Caco-2 (cell line): ENCODE data around the gene HOXA11. TPM values are rescaled to one million over a fixed set of nuclear protein-coding genes. Genes with fewer than 3 reads are reported as not detected.
A peak's percentile ranks its signal among the peaks of the same experiment; 100 is the strongest.

Experiments used
- BruUV-seq: library from RNA; stranded (reverse); fragments of 400-500 nt; replicated peaks from 2 replicates; lab custom pipeline; 2021; lab: Mats Ljungman, UMichigan
- CTCF ChIA-PET: fragments of 300-600 bp; sonication (Branson Sonifier 250); formaldehyde crosslinking; loops from one replicate; lab custom pipeline; 2022; ENCODE audit warnings: antibody characterized with exemption; lab: Charles Lee
- POLR2A ChIA-PET: fragments of 300-600 bp; sonication (Branson Sonifier 250); formaldehyde crosslinking; loops from one replicate; lab custom pipeline; 2022; ENCODE audit warnings: antibody characterized with exemption; lab: Charles Lee
- DNase-seq, 2 experiments: peaks; one replicate each; pipeline versions ENCODE4 v3.0.0 to v3.0.0-alpha.2; 2020 to 2022
- H3K27me3 ChIP-seq: replicated peaks from 2 replicates; pipeline ENCODE4 v1.6.0; 2011; ENCODE audit warnings: low read length; ENCODE audit not compliant: control insufficient read depth, insufficient read depth
- H3K36me3 ChIP-seq: 2 replicates; pipeline ENCODE4 v1.5.1; 2011; ENCODE audit warnings: low read length; ENCODE audit not compliant: control insufficient read depth, insufficient read depth
- H3K4me1 ChIP-seq: fragments of 250-450 bp; sonication (Bioruptor Pico); 2 replicates; pipeline ENCODE4 v1.5.1; 2020; ENCODE audit warnings: mild to moderate bottlenecking
- H3K4me3 ChIP-seq: 2 replicates; pipeline ENCODE4 v1.5.1; 2011; ENCODE audit warnings: low read depth, mild to moderate bottlenecking, control low read depth, low read length
- H3K9me3 ChIP-seq: fragments of 250-450 bp; sonication (Bioruptor Pico); 2 replicates; pipeline ENCODE4 v1.5.1; 2020; ENCODE audit warnings: mild to moderate bottlenecking, moderate library complexity
- H3K27ac Mint-ChIP-seq: one replicate; pipeline ENCODE4 v1.8.0; 2022; ENCODE audit warnings: mixed read lengths; ENCODE audit not compliant: unreplicated experiment
- H3K27me3 Mint-ChIP-seq: one replicate; pipeline ENCODE4 v1.8.0; 2022; ENCODE audit warnings: mixed read lengths; ENCODE audit not compliant: insufficient read depth, unreplicated experiment
- H3K36me3 Mint-ChIP-seq: one replicate; pipeline ENCODE4 v1.8.0; 2022; ENCODE audit warnings: mild to moderate bottlenecking, mixed read lengths; ENCODE audit not compliant: insufficient read depth, unreplicated experiment
- H3K4me1 Mint-ChIP-seq: one replicate; pipeline ENCODE4 v1.8.0; 2022; ENCODE audit warnings: low read depth, mixed read lengths; ENCODE audit not compliant: unreplicated experiment
- H3K4me3 Mint-ChIP-seq: one replicate; pipeline ENCODE4 v1.8.0; 2022; ENCODE audit warnings: mild to moderate bottlenecking, moderate library complexity, mixed read lengths; ENCODE audit not compliant: unreplicated experiment
- H3K9me3 Mint-ChIP-seq: one replicate; pipeline ENCODE4 v1.8.0; 2022; ENCODE audit warnings: mixed read lengths; ENCODE audit not compliant: unreplicated experiment
- CTCF ChIP-seq, 2 experiments: fragments of 200-600 bp in 1 of 2; IDR thresholded peaks; 1 replicate in 1 of 2; 2 replicates in 1 of 2; pipeline versions ENCODE4 v1.5.1 to v1.8.0; 2011 to 2022; ENCODE audit warnings: antibody characterized with exemption in 1 of 2, control low read depth in 1 of 2, inconsistent platforms in 1 of 2, low read depth in 1 of 2, low read length in 1 of 2, mild to moderate bottlenecking in 1 of 2, moderate library complexity in 1 of 2; ENCODE audit not compliant: insufficient read depth in 1 of 2, severe bottlenecking in 1 of 2, unreplicated experiment in 1 of 2
- intact Hi-C: fragments of 100-400 bp; cut with micrococcal nuclease; formaldehyde crosslinking; loops from one replicate; pipeline ENCODE4 v1.10.0; 2022; ENCODE audit not compliant: unreplicated experiment
- total RNA-seq: library from RNA; stranded (reverse); gene quantifications from 2 replicates; pipeline ENCODE4 v1.2.3, GENCODE V29; 2022

The HOXA11 gene
- total RNA-seq, 1 experiment from 2014 or later: 0.73 TPM

- BruUV-seq: no TSS peak
- Histone ChIP-seq H3K4me1 (peaks cover 4% of the 10 kb centered on the region), H3K9me3 (no peaks in the 10 kb centered on the region), H3K27me3 (peaks cover 2% of the 10 kb centered on the region), H3K4me3 (no peak overlapping the region), H3K36me3 (no peaks in the 10 kb centered on the region)
- Mint-ChIP-seq H3K4me3 (no peak overlapping the region), H3K4me1 (no peaks in the 10 kb centered on the region), H3K27me3 (no peaks in the 10 kb centered on the region), H3K36me3 (no peaks in the 10 kb centered on the region), H3K27ac (no peak overlapping the region), H3K9me3 (no peaks in the 10 kb centered on the region)
- ChIA-PET CTCF (no interaction called here), POLR2A (no interaction called here)
- intact Hi-C loops: no loop called here
- no peak for DNase-seq
- no peak for TF ChIP-seq CTCF (IDR thresholded peaks at IDR 0.05; ENCODE audit: insufficient read depth in 1 of 2, low read depth in 1 of 2, low read length in 1 of 2, severe bottlenecking in 1 of 2, unreplicated experiment in 1 of 2)
These were observed 7.2 kb downstream of the HOXA11 start for GRCh38 chr7:27177795-27178320.

GRCh38 chr7:27176962-27177794, 7.9 kb downstream of the HOXA11 start:
- no peaks in the 10 kb centered on the region for H3K9me3 ChIP-seq
- H3K4me1 ChIP-seq: peaks cover 8% of the 10 kb centered on the region
- H3K4me3 ChIP-seq: no peak overlapping the region
- no peaks in the 10 kb centered on the region for H3K36me3 ChIP-seq
- peaks cover 2% of the 10 kb centered on the region for H3K4me1 Mint-ChIP-seq
- no peak overlapping the region for H3K4me3 Mint-ChIP-seq
- POLR2A ChIA-PET: no interaction called here
- no peaks in the 10 kb centered on the region for H3K9me3 Mint-ChIP-seq
- peaks cover 2% of the 10 kb centered on the region for H3K36me3 Mint-ChIP-seq
- DNase-seq: peak in 1 of 2 experiments; percentile 16
- TF ChIP-seq CTCF (IDR thresholded peaks at IDR 0.05; ENCODE audit: insufficient read depth in 1 of 2, low read depth in 1 of 2, low read length in 1 of 2, severe bottlenecking in 1 of 2, unreplicated experiment in 1 of 2): no peak
- intact Hi-C loops: no loop called here
- CTCF ChIA-PET: no interaction called here
- BruUV-seq: no TSS peak
- peaks cover 2% of the 10 kb centered on the region for H3K27me3 ChIP-seq
- no peak overlapping the region for H3K27ac Mint-ChIP-seq
- H3K27me3 Mint-ChIP-seq: no peaks in the 10 kb centered on the region

GRCh38 chr7:27176524-27176845, 8.5 kb downstream of the HOXA11 start:
- no peaks in the 10 kb centered on the region for H3K27me3 Mint-ChIP-seq
- Histone ChIP-seq H3K4me1 (peaks cover 8% of the 10 kb centered on the region), H3K9me3 (no peaks in the 10 kb centered on the region), H3K27me3 (peaks cover 2% of the 10 kb centered on the region), H3K4me3 (no peak overlapping the region), H3K36me3 (no peaks in the 10 kb centered on the region)
- H3K4me3 Mint-ChIP-seq: no peak overlapping the region
- ChIA-PET POLR2A (no interaction called here), CTCF (no interaction called here)
- H3K36me3 Mint-ChIP-seq: peaks cover 9% of the 10 kb centered on the region
- peak in 1 of 2 experiments; percentile 22 for DNase-seq
- TF ChIP-seq CTCF (IDR thresholded peaks at IDR 0.05; ENCODE audit: insufficient read depth in 1 of 2, low read depth in 1 of 2, low read length in 1 of 2, severe bottlenecking in 1 of 2, unreplicated experiment in 1 of 2): no peak
- H3K9me3 Mint-ChIP-seq: no peaks in the 10 kb centered on the region
- no TSS peak for BruUV-seq
- intact Hi-C loops: no loop called here
- peaks cover 9% of the 10 kb centered on the region for H3K4me1 Mint-ChIP-seq
- H3K27ac Mint-ChIP-seq: no peak overlapping the region
